ENCODE data around the gene KRTAP10-2.
"Not testable (repeated sequence)": the region's sequence is repeated elsewhere in the genome, so short reads cannot be mapped to it uniquely, and the experiment has no call there.

Gene KRTAP10-2

GRCh38 chr21:44551340-44551961, at the start of gene KRTAP10-2:
KRTAP10-2 (minus strand) TSS chr21:44551505; CDS start chr21:44551458, 47 bp downstream.
- DNase-seq = no peak

- DNase-seq = not testable (repeated sequence)
Observed at GRCh38 chr21:44601091-44601490, 49.8 kb upstream of the KRTAP10-2 start.

DNA sequence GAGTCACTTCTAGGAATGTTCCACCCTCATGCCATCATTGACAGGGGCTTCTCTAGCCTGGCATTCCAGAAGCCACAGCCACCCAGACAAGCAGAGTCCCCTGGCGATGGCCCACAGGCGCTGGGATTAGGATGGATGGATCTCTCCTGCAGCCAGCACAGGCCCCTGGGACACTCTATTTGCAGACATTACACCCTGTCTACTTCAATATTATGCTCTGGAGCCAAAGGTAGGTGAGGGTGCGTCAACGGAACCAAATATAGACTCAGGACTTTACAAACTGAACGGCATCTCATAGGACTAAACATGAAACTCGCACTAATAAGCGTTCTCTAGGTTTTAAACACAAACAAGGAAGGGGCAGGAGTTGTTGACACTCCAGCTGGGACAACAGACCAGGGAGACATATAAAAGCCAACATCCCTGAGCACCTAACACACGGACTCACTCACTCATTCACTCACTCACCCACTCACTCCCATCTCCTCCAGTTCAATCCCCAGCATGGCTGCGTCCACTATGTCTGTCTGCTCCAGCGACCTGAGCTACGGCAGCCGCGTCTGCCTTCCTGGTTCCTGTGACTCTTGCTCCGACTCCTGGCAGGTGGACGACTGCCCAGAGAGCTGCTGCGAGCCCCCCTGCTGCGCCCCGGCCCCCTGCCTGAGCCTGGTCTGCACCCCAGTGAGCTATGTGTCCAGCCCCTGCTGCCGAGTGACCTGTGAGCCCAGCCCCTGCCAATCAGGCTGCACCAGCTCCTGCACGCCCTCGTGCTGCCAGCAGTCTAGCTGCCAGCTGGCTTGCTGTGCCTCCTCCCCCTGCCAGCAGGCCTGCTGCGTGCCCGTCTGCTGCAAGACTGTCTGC, 49.0 kb upstream of the KRTAP10-2 start, which contains the start of gene KRTAP10-7:
Gene KRTAP10-7, plus strand, starts transcription at position 480 of the 861 bp plus-strand sequence. Its CDS starts 25 bp downstream, at position 505.
- DNase-seq = not testable (repeated sequence)

GRCh38 chr21:44599264-44600029, 48.1 kb upstream of the KRTAP10-2 start:
- DNase-seq = no peak

DNA sequence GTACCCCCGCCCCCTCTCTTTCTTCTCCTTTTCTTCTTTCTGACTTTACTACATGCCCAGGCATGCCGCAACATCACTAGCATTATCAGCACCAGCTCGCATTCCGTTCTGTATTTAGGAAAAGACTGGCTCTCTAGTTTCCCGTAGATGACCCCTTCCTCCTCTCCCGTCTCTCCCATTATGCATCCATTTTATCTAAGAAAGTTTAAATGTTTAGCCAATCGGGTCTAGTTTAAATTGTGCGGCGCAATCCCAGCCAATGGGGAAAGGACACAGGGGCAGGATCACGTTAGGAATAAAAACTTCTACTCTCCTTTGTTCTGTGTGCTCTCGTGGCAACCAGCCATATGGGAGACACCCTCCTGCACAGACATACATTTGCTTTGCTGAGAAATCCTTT, 46.8 kb upstream of the KRTAP10-2 start:
- DNase-seq = no peak

GRCh38 chr21:44596068-44596725, 44.9 kb upstream of the KRTAP10-2 start:
- no peak for DNase-seq

DNA sequence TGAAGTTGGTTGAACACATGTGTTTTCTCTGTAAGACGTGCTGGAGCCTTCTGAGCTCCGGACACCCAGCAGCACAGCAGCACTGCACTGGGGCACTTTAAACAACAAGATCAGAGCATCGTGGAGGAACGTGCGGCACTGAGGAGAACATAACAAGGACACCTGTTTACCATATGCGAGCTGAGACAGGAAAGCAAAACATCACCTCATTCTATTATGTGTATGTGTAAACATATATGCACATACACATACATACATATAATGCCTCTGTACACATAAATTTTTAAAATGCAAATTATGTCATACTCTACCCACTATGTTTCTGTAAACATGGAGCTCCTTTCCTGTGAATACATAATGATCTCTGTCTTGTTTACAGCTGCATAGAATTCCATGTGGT, 44.2 kb upstream of the KRTAP10-2 start:
- no peak for DNase-seq

DNA sequence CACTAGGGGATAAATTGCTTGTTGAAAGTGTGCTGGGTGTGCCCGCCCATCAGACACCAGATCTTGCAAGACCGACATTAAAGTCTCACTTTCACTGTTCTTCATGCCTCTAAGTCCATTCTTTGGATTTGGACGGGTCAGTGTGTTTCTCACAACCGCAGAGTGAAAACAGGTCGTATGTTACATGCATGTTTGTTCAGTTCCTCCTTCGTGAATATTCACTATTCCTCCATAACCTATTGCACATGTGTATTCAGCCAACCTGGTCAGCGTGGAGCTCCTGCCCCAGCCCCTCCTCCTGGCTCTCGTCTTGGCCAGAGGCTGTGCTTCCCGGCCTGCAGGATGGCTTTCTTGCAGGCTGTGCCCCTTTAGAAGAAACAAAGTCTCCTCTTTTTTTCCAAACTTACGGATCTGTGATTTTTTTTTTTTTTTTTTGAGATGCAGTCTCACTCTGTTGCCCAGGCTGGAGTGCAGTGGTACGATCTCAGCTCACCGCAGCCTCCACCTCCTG, 43.2 kb upstream of the KRTAP10-2 start:
- no peak for DNase-seq

DNA sequence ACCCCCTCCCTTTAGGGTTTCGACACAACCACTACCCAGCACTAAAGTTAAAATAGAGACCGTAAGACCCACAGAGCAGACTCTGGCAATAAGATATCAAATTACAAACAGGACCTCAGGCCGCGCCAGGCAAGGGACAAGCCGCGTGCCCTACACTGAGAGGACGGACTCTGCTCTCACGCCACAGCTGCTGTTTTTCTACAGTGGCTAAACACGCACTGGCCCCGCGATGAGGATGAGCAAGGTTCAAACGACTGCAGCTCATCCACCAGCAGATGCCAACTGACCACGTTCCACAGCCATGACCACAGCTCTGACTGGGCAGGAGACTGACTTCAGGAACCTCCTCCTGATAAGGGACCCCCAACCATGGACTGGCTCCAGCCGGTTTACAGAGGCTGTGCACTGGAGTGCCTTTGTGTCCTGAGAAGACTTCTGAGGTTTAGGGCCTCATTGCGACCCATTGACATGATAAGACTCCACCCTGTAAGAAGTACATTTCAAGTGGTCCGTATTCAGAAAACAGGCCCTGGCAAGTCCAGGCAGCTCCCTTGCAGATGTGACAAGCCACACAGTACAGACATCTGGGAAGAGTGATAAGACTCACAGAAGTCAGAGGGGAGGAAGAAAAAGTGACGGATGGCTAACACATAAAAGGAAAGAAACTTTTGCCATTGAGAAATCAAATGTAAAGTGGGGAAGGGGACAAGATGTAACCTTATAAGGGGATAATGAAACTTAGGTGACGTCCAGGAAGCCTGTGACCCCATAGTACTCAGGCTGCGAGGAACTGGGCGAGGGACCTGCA, 42.5 kb upstream of the KRTAP10-2 start:
- DNase-seq = no peak

DNA sequence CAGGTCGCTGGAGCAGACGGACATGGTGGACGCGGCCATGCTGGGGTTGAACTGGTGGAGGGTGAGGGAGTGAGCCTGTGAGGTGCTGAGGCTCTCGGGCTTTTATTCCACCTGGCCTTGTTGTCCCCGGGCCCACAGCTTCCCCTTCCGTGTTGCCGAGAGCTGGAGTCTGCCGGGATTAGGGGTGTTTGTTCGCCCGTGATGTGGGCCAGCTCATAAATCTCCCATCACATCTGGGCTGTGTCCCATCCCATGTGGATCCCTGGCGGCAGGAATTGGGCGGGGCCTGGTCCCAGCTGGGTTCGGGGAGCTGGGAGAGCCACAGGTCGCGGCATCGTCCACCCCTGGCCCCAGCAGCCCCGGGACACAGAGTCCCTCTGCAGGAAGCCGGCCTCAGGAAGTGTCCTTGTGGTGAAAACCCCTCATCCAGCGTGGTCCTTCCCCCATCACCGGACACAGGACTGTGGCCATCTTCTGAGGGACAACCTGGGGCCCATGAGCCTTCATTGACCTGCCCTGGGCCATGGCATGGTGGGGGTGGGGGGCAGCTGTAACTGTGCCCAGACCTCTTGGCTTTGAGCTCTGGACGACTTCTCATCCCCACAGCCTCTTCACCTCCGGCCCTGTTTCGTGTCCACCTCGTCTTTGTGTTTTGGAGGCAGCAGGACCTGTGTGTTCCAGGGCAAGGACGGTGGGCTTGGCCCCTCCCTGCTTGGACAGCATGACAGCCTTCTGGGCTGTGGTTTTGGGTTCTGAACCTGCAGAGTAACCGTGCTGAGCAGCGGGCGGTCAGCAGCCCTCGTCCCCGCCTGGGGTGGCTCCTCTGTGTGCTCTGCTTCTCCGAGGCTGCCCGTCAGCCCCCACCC, 41.4 kb upstream of the KRTAP10-2 start, which contains the start of gene KRTAP10-6:
Gene KRTAP10-6, minus strand, starts transcription at position 60 of the 866 bp plus-strand sequence. Its CDS starts 21 bp downstream, at position 39.
- no peak for DNase-seq

GRCh38 chr21:44591801-44592130, 40.5 kb upstream of the KRTAP10-2 start:
- not testable (repeated sequence) for DNase-seq

GRCh38 chr21:44590897-44591800, 39.8 kb upstream of the KRTAP10-2 start:
- DNase-seq = not testable (repeated sequence)

DNA sequence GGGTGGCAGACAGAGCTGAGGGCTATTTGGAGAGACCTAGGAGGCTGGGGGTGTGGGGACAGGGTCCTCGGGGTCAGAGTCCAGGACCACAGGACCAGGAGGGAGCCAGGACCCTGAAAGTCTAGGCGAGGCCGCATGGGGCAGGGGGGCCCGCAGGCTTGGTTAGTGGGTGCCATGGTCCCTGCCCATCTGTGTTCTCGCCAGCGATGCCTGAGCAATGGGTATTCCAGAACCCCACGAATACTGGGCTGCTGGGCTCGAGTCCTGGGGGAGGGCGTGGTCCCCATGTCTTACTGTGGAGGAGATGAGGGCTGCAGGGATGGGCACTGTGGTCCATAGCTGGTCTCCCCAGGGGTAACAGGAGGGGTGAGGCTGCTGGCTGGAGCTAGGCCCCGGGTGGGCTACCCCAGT, 39.0 kb upstream of the KRTAP10-2 start:
- DNase-seq = no peak

- no peak for DNase-seq
Observed at GRCh38 chr21:44589586-44590305, 38.4 kb upstream of the KRTAP10-2 start.

DNA sequence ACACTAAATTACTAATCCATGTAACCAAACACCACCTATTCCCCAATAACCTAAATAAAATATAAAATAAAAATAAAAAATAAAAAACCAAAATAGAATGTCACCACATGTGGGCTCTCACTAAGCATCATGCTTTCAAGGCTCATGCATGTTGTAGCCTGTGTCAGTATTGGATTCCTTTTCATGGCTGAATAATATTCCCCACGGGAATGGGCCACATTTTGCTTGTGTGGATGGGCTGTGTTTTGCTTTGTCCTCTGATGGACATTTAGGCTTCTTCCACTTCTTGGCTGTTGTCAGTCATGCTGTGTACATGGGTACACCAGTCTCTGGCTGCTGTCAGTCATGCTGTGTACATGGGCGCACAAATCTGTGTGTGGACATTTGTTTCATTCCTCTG, 37.8 kb upstream of the KRTAP10-2 start:
- DNase-seq = no peak

- no peak for DNase-seq
Observed at GRCh38 chr21:44585892-44586291, 34.6 kb upstream of the KRTAP10-2 start.

GRCh38 chr21:44583800-44584147, 32.5 kb upstream of the KRTAP10-2 start:
- DNase-seq = no peak

GRCh38 chr21:44583089-44583799, 31.9 kb upstream of the KRTAP10-2 start:
- DNase-seq = no peak
